Gastroesophageal sphincter (tissue), 3 donors: ENCODE measurements around the gene NFAM1.

ENCODE experiments used
- CTCF ChIP-seq, 4 experiments: fragments of 200-600 bp in 2 of 4; fragments of 450-650 bp in 2 of 4; sonication (generic) in 1 of 4; IDR thresholded peaks; one replicate each; pipeline ENCODE4 v1.5.1; 2017 to 2019; ENCODE audit warnings: antibody characterized with exemption in 4 of 4, mild to moderate bottlenecking in 2 of 4, moderate library complexity in 2 of 4
- POLR2A ChIP-seq, 2 donors: fragments of 450-650 bp; IDR thresholded peaks; one replicate each; pipeline ENCODE4 v1.6.1; 2017; ENCODE audit warnings: antibody characterized with exemption in 2 of 2, mild to moderate bottlenecking in 2 of 2, moderate library complexity in 1 of 2
- POLR2AphosphoS5 ChIP-seq: sonication (generic); formaldehyde crosslinking; IDR thresholded peaks from one replicate; pipeline ENCODE4 v1.6.1; 2017; ENCODE audit warnings: antibody characterized with exemption

DNA sequence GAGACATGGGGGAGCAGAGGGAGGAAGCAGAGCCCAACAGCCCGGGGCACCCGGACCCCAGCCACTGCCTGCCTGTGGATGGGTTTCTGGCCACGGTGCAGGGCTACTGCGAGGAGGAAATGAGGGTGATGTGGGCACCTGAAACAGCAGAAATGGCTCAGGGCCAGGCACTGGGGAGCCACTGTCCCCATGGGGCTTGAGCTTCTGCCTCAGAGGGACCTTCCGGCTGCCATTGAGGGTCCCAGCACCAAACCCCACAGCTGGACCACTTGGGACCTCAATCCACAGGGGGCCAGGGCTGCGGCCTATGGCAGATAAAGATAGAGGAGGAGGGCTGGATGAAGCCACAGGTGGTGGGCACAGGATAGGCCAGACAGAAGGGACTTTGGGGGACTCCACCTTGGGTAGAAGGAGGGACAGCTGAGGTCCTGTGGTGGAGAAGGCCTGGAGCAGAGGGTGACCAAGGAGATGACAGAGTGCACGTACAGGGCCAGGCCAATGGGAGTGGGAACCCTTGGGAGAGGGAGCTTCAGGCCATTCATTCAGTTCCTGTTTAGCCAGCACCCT is 48.3 kb downstream of the NFAM1 start:
- TF ChIP-seq POLR2AphosphoS5 (no peak), POLR2A (IDR thresholded peaks at IDR 0.05) (no peak), CTCF (IDR thresholded peaks at IDR 0.05) (no peak)
